HTERT RPE-1 (cell line): ENCODE data around the gene MFAP2.

ENCODE experiments used
- in situ Hi-C: fragments of 300-500 bp; cut with MboI; formaldehyde crosslinking; loops from 4 replicates; pipeline ENCODE4 v1.14.3; 2020; ENCODE audit warnings: low sequenced_read_pairs

Gene MFAP2

GRCh38 chr1:17008208-17008855, 27.9 kb upstream of the MFAP2 start:
- in situ Hi-C loops = no loop called here

DNA sequence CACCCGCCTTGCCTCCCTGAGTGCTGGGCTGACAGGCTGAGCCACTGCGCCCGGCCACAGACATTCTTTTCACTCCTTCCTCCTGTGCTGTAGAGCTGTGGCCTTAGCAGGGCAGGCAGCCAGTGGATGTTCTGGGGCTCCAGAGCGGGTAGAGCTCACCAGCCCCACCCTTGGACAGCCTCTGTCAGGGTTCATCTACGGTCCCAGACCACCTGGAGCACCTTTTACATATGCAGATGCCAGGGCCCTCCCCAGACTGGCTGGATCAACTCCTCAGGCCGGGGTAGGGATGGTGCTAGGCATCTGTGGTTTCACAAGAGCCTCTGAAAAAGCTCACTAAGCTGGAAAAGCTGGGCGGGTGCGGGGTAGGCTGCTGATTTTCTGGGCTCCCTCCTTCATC, 26.7 kb upstream of the MFAP2 start:
- in situ Hi-C loops = no loop called here

DNA sequence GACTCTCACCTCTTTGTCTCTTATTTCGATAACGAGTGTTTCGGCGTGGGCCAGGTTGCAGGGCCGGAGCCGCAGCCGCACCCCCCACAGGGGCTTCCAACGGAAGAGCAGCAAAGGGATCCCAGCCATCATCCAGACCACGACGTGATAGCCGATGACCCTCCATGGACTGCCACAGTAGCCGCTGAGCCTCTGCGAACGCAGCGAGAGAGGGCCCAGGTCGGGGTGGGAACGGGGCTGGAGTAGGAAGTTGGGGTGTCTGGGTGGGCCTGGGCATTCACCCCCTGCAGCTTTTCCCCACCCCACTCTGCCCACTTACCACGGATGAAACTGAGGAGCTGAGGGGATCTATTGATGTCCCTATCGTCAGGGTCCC, 24.9 kb upstream of the MFAP2 start:
- in situ Hi-C loops = no loop called here

GRCh38 chr1:17004466-17005364, 24.3 kb upstream of the MFAP2 start:
- in situ Hi-C loops = no loop called here

DNA sequence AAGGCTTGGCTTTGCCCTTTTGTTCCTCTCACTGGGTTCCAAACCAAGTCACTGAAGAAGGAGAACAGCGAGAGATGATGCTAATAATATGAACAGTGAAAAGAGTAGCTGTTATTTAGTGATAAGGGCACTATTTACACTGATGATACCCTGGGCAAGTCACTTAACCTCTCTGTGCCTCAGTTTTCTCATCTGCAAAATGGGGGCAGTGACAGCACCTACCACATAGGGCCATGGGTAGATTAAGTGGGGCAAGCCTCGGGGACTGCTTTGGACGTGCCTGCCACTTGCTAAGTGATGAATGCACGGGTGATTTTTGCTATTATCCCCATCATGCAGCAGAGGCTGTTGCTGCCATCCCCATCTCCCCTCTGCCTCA, 22.1 kb upstream of the MFAP2 start:
- in situ Hi-C loops = no loop called here

DNA sequence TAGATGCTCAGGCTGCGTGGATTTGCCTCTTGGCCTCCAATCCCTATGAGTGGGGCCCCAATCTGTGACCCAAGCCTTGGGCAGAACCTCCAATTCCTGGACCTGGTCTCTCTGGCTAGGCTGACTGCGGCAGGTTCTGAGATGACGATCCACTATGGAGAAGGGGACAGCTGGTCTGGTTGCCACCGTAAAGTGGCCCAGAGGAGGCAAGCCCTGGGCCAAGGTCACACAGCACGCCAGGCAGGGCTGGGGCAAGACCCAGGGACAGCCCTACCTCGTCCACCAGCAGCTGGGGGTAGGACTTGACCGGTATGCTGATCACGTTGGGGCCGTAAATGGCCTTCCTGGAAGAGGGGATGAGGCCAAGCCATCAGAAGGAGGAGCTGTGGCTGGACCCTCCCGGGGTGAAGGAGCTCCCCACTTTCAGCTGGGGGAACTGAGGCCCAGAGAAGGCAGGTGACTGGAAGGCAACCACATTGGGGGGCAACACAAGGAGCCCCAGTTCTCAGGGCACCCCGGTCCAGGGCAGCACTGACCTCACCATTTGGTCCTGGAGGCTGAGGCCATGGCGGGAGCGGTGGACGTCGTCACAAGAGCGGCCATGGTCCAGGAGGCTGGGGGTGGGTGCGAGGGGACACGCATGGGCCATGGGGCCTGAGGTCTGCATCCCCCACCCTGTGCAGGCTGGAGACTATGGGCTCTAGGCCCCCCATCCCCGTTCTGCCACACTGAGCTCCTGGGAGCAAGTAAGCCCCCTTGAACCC, 21.5 kb upstream of the MFAP2 start:
- in situ Hi-C loops = no loop called here

DNA sequence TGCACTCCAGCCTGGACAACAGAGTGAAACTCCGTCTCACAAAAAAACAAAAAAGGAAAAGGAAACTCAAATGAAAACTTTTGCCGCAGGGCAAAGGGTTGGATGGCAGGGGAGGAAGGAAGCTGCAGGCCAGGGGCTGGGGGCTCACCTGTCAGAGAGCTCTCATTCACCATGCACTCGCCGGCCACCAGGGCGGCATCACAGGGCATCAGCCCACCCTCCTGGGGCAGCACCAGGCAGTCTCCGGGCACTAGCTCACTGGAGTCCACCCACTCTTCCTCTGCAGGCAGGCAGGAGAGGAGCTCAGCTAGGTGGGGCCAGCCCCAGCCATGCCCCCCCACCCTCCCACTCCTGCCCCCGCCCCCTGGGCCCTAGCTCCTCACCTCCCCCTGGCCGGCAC, 19.4 kb upstream of the MFAP2 start:
- in situ Hi-C loops = no loop called here

DNA sequence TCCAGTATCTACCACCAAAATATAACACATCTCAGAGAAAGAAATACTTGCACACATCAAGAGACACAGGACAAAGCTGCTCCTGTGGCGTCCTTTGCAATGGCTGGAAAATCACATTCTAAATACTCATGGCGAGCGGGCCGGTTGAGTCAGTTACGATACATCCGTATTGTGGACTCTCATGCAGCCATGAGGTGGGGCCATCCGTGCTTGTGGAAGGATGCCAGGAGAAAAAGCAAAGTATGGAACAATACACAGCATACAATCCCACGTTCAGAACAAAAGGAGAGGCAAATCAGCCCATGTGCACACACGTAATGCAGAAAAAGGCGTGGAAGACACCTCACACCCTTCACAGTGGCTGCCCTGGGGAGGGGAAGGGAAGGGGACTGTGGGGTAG, 18.2 kb upstream of the MFAP2 start:
- in situ Hi-C loops = no loop called here

- in situ Hi-C loops = no loop called here
These were observed 16.4 kb upstream of the MFAP2 start for GRCh38 chr1:16996845-16997244.

DNA sequence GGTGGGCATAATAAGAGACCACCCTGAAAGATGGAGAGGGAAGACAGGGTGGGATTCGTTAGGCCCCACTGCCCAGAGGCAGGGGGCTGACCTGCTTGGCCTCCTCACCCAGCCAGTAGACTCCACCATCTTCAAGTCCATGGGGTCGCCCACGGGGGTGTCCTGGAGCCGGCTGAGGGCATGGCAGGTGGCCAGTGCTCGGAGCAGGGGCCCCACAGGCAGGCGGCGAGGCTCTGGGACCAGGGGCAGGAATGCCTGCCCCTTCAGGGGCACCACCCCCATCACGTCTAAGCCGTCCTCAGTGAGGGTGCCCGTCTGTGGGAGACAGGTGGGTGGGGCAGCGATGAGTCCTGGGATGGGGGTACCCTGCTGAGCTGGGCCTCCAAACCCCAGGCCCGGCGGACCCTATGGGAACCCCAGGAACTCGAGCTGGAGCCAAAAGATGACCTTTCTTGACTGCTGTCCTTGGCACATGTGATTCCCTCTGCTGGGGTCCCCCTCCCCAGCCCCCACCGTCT, 13.2 kb upstream of the MFAP2 start:
- in situ Hi-C loops = no loop called here

- in situ Hi-C loops = no loop called here
These were observed 12.3 kb upstream of the MFAP2 start for GRCh38 chr1:16992675-16993074.

DNA sequence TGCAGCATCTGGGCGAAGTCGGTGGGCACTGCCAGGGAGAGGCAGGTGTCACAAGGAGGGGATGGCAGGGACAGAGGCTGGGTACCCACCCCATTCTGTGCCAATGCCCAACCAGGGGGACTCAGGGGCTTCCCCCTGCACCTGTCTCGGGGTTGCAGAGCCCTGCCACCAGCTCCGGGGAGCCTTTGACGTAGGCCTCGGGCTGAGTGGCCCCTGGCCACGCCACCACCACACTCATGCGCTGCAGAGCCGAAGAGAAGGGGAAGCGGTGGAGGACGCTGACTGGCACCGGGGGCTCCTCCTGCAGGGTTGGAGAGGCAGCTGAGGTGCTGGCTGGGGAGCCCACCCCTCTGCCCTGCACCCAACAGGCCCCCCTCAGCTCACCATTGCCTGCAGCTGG, 11.7 kb upstream of the MFAP2 start:
- in situ Hi-C loops = no loop called here

- in situ Hi-C loops = no loop called here
These were observed 11.2 kb upstream of the MFAP2 start for GRCh38 chr1:16991571-16991970.

GRCh38 chr1:16989676-16990391, 9.4 kb upstream of the MFAP2 start:
- in situ Hi-C loops = no loop called here

GRCh38 chr1:16988210-16988609, 7.8 kb upstream of the MFAP2 start:
- in situ Hi-C loops = no loop called here

DNA sequence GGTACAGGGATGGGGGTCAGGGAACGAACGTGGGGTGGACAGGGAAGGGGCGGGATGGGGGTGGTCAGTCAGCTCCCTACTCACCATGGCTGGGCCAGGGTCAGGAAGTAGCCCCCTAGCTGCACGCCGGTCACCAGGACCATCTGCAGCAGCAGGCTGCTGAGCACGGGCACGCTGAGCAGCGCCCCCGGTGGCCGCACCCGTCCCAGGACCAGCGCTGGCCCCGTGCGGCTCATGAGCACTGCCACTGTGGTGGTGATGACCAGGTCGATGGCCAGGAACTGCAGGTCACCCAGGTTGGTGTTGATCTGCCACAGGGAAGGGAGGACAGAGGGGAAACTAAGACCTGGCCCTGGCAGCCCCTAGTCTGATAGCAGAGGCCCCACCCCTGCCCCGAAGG, 6.5 kb upstream of the MFAP2 start:
- in situ Hi-C loops = no loop called here

- in situ Hi-C loops = no loop called here
These were observed 6.1 kb upstream of the MFAP2 start for GRCh38 chr1:16986560-16986959.

GRCh38 chr1:16986113-16986512, 5.7 kb upstream of the MFAP2 start:
- in situ Hi-C loops = no loop called here

DNA sequence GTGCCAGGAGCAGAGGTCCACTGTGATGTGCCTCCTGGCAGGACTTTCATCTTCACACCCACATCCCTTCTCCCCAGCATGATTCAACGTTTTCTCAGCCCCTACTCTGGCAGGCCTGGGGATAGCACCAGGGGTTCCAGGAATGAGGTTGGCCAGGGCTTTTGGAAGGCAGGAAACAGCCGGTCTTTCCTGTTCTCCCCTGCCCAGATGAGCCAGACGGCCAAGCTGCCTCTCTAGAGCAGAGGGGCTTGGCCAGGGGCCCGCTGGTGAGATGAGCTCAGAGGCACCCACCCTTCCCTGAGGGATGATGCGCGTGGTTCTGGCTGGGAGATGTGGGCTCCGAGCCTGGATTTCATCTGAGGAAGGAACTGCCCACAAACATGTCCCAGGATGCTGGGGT, 4.3 kb upstream of the MFAP2 start:
- in situ Hi-C loops = no loop called here

DNA sequence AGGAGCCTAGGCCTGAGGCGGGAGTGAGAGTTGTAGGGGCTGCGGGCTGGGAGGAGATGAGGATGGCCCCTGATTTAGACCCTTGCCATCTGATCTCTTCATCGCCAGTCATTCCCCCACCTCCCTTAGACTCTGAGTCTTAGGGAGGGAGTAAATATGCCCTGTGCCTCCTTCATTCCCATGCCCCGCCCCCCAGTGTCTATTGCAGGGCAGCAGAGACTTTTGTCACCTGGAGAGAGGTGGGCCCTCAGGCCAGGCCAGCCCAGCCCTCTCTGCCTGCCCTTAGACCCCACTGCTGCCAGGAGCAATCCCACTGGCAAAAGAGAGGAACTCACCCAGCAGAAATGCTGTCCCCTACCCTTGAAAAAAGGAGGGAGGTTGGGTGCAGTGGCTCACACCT, 3.2 kb upstream of the MFAP2 start:
- in situ Hi-C loops = no loop called here

DNA sequence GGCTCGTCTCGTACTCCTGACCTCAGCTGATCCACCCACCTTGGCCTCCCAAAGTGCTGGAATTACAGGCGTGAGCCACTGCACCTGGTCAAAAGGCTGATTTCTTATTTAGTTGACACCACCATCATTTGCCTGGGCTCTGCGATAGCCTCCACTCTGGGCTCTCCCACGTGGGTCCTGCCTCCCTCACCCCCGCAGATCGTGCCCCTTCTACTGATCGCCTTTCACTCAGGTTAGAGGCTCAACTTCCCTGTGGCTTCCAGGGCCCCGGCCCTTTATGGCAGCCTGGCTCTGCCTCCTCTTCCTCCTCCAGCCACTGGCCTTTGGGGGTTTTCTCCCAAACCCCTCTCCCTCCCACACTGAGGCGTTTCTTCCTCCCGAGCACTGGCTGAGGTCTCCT, 2.5 kb upstream of the MFAP2 start:
- in situ Hi-C loops = no loop called here
